ENCODE results near the gene PKDCC. TPM values are rescaled to one million over a fixed set of nuclear protein-coding genes. Genes with fewer than 3 reads are reported as not detected.

PKDCC gene
- total and polyA plus RNA-seq, 2 experiments from 2014 or later = 1.2 to 9.9 TPM

DNA sequence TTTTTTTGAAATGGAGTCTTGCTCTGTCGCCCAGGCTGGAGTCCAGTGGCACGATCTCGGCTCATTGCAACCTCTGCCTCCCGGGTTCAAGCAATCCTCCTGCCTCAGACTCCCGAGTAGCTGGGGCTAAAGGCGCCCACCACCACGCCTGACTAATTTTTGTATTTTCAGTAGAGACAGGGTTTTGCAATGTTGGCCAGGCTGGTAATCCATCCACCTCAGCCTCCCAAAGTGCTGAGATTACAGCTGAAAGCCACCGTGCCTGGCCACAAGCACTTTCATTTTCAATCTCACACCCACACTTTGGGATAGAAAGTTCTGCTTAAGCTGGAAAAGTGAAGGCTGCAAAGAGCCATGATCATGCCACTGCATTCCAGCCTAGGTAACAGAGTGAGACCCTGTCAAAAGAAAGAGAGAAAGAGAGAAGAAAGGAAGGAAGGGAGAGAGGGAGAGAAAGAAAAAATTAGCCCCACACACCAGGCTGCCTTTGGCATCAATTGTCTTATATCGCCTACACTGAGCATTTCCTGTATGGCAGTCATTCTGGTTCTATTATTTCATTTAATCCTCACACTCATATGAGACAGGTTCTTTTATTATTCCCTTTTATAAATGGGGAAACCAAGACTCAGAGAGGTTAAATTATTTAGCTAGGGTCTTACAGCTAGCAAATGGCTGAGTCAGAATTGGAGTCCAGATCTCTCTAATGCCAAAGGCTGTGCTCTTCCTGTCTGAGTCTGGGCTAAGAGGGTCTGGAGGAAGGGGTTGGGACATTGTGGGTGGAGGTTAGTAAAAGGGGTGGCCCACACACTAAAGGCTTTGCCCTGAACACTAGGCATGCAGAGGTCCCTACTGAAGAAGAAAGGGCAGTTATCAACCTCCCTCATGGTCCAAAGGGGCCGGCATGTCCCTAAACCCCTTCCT is 37.9 kb upstream of the PKDCC start:
- DNase-seq = peak; percentile 42

DNA sequence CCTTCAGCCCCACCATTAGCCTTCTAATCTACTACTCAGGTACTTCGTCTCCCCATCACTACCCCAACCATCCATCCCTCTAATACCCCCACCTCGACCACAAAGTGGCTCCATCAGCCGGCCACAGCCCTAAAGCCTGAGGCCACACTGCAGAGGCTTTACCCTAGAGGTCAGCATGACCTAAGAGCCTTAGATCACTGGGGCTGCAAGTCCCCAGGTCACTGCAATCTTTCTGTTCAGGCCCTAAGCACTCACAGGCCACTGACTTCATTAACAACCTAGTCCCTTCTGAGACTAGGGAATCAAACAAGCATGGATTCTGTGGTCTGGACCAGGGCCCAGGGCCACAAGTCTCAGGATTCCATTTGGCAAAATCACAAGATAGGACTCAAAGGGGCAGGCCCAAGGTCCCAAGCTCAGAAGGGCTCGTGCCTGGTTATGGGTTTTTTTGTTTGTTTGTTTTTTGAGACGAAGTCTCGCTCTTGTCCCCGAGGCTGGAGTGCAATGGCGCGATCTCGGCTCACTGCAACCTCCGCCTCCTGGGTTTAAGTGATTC is 37.0 kb upstream of the PKDCC start:
- TF ChIP-seq EZH2 (IDR thresholded peaks at IDR 0.05; ENCODE audit: insufficient read depth, poor library complexity, severe bottlenecking) (no peak), EZH2phosphoT487 (IDR thresholded peaks at IDR 0.05; ENCODE audit: insufficient read depth, low read depth) (no peak)
- Histone ChIP-seq H3K79me2 (ENCODE audit: insufficient read depth) (no peaks in the 10 kb centered on the region), H3K9me3 (ENCODE audit: low read depth) (no peaks in the 10 kb centered on the region), H4K20me1 (ENCODE audit: insufficient read depth) (no peaks in the 10 kb centered on the region), H3K4me3 (no peak overlapping the region), H3K4me1 (ENCODE audit: insufficient read depth) (peaks cover 14% of the 10 kb centered on the region), H3K9ac (no peak overlapping the region), H3K27ac (no peak overlapping the region), H3K36me3 (ENCODE audit: low read depth) (no peaks in the 10 kb centered on the region), H3K4me2 (ENCODE audit: unreplicated experiment) (no peak overlapping the region), H2AFZ (no peak overlapping the region), H3K27me3 (replicated peaks; ENCODE audit: insufficient read depth) (0 out of 2 replicates have a peak, but pooled peaks cover 3% of the 10 kb centered on the region), H3F3A (ENCODE audit: insufficient read depth) (peaks cover 5% of the 10 kb centered on the region; the same call in 1 of the 2 replicates), H3K9me2 (ENCODE audit: insufficient read depth) (no peaks in the 10 kb centered on the region)
- 82 to 83% methylated on average over 11 of the region's 11 CpGs for WGBS, 2 experiments (ENCODE audit: low coverage in 1 of 2, low lambda C conversion rate in 2 of 2, missing lambda C conversion rate in 2 of 2)
- DNase-seq = peak; percentile 86
- in situ Hi-C loops (cut with MboI) = no loop called here

More for the DNA sequence above, 37.9 kb upstream of the PKDCC start:
- Histone ChIP-seq H3K4me3 (no peak overlapping the region), H3K36me3 (ENCODE audit: low read depth) (no peaks in the 10 kb centered on the region), H2AFZ (peak overlapping the region; percentile 36), H4K20me1 (ENCODE audit: insufficient read depth) (no peaks in the 10 kb centered on the region), H3K9me3 (ENCODE audit: low read depth) (no peaks in the 10 kb centered on the region), H3K79me2 (ENCODE audit: insufficient read depth) (no peaks in the 10 kb centered on the region), H3K9me2 (ENCODE audit: insufficient read depth) (no peaks in the 10 kb centered on the region), H3K27ac (no peak overlapping the region), H3F3A (ENCODE audit: insufficient read depth) (peaks cover 5% of the 10 kb centered on the region; the same call in 1 of the 2 replicates), H3K27me3 (replicated peaks; ENCODE audit: insufficient read depth) (0 out of 2 replicates have a peak, but pooled peaks cover 3% of the 10 kb centered on the region), H3K4me2 (ENCODE audit: unreplicated experiment) (peak overlapping the region; percentile 40), H3K4me1 (ENCODE audit: insufficient read depth) (peaks cover 14% of the 10 kb centered on the region), H3K9ac (peak overlapping the region; percentile 46; the same call in 1 of the 2 replicates)
- WGBS, 2 experiments (ENCODE audit: low coverage in 1 of 2, low lambda C conversion rate in 2 of 2, missing lambda C conversion rate in 2 of 2) = 81 to 83% methylated on average over 9 to 10 of the region's 10 CpGs
- TF ChIP-seq EZH2 (IDR thresholded peaks at IDR 0.05; ENCODE audit: insufficient read depth, poor library complexity, severe bottlenecking) = no peak
- no peak for TF ChIP-seq EZH2phosphoT487 (IDR thresholded peaks at IDR 0.05; ENCODE audit: insufficient read depth, low read depth)
- in situ Hi-C loops (cut with MboI) = no loop called here

DNA sequence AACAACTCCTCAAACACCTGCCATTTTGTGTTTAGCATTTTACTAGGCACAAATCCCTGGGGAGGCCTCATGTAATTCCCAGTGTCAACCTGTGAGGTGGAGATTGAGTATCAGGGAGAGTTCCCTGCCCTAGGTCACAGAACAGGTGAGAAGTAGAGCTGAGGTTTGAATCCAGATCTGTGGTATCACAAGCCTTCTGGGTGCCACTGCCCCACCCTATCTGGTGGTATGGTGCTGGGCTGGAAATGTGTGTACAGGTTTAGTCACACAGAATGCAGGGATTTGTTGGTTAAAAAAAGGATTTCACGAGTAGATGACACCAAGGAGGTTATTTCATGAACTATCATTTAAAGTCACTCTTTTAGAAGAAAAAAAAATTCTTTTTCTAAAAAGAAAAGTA is 35.7 kb upstream of the PKDCC start:
- in situ Hi-C loops (cut with MboI) = no loop called here
- WGBS, 2 experiments (ENCODE audit: low coverage in 1 of 2, low lambda C conversion rate in 2 of 2, missing lambda C conversion rate in 2 of 2) = 47 to 61% methylated on average over 1 of the region's 1 CpG

DNA sequence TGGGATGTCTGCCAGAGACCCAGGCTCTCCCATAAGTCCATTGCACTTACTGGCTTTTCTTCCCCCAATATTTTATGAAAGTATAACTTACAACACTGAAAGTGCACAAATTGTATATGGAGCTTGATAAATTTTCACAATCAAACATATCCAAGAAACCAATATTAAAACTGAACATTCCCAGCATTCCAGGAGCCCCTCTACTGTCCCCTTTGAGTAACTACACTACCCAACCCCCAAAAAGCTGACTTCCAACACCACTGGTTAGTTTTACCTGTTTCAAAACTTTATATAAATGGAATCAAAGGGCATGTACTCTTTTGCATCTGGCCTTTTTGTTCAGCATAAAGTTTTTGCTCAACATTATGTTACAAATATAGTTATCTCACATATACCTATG is 35.2 kb upstream of the PKDCC start:
- peaks cover 5% of the 10 kb centered on the region; the same call in 1 of the 2 replicates for H3F3A ChIP-seq (ENCODE audit: insufficient read depth)
- TF ChIP-seq EZH2phosphoT487 (IDR thresholded peaks at IDR 0.05; ENCODE audit: insufficient read depth, low read depth) (no peak), EZH2 (IDR thresholded peaks at IDR 0.05; ENCODE audit: insufficient read depth, poor library complexity, severe bottlenecking) (no peak)
- DNase-seq = no peak

More for the DNA sequence above, 35.7 kb upstream of the PKDCC start:
- H3K27me3 ChIP-seq (replicated peaks; ENCODE audit: insufficient read depth) = no peaks in the 10 kb centered on the region
- no peak for TF ChIP-seq EZH2 (IDR thresholded peaks at IDR 0.05; ENCODE audit: insufficient read depth, poor library complexity, severe bottlenecking)
- no peak for TF ChIP-seq EZH2phosphoT487 (IDR thresholded peaks at IDR 0.05; ENCODE audit: insufficient read depth, low read depth)
- no peaks in the 10 kb centered on the region for H3K79me2 ChIP-seq (ENCODE audit: insufficient read depth)
- no peak for DNase-seq
- peaks cover 5% of the 10 kb centered on the region; the same call in 1 of the 2 replicates for H3F3A ChIP-seq (ENCODE audit: insufficient read depth)
- H4K20me1 ChIP-seq (ENCODE audit: insufficient read depth) = no peaks in the 10 kb centered on the region
- H3K9me2 ChIP-seq (ENCODE audit: insufficient read depth) = no peaks in the 10 kb centered on the region
- no peak overlapping the region for H3K4me3 ChIP-seq
- no peaks in the 10 kb centered on the region for H3K36me3 ChIP-seq (ENCODE audit: low read depth)
- H3K9ac ChIP-seq = no peak overlapping the region
- H2AFZ ChIP-seq = no peak overlapping the region
- no peaks in the 10 kb centered on the region for H3K9me3 ChIP-seq (ENCODE audit: low read depth)
- no peak overlapping the region for H3K4me2 ChIP-seq (ENCODE audit: unreplicated experiment)
- H3K4me1 ChIP-seq (ENCODE audit: insufficient read depth) = peaks cover 14% of the 10 kb centered on the region
- no peak overlapping the region for H3K27ac ChIP-seq

More for the DNA sequence above, 35.2 kb upstream of the PKDCC start:
- no peaks in the 10 kb centered on the region for H3K27me3 ChIP-seq (replicated peaks; ENCODE audit: insufficient read depth)
- H3K4me3 ChIP-seq = no peak overlapping the region
- no peak overlapping the region for H3K27ac ChIP-seq
- H4K20me1 ChIP-seq (ENCODE audit: insufficient read depth) = no peaks in the 10 kb centered on the region
- no peak overlapping the region for H3K9ac ChIP-seq
- H3K4me1 ChIP-seq (ENCODE audit: insufficient read depth) = peaks cover 14% of the 10 kb centered on the region
- H3K9me3 ChIP-seq (ENCODE audit: low read depth) = no peaks in the 10 kb centered on the region
- H3K9me2 ChIP-seq (ENCODE audit: insufficient read depth) = no peaks in the 10 kb centered on the region
- H3K4me2 ChIP-seq (ENCODE audit: unreplicated experiment) = no peak overlapping the region
- no peak overlapping the region for H2AFZ ChIP-seq
- H3K79me2 ChIP-seq (ENCODE audit: insufficient read depth) = no peaks in the 10 kb centered on the region
- in situ Hi-C loops (cut with MboI) = no loop called here
- no peaks in the 10 kb centered on the region for H3K36me3 ChIP-seq (ENCODE audit: low read depth)
